ENCODE measurements around the gene RASGRF2.

DNA sequence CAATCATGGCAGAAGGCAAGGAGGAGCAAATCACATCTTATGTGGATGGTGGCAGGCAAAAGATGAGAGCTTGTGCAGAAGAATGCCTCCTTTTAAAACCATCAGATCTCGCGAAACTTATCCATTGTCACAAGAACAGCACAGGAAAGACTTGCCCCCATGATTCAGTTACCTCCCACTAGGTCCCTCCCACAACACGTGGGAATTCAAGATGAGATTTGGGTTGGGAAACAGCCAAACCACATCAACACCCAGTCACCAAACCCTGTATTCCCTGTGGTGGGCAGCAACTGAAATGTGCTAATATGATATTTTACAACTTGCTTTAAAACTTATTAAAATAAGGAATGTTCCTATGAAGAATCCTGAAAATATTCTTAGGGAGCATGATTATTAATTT, 54.2 kb downstream of the RASGRF2 start:
- no peak for TF ChIP-seq CTCF (IDR thresholded peaks at IDR 0.05)
- TF ChIP-seq POLR2A (IDR thresholded peaks at IDR 0.05) = no peak
